Measurements from ENCODE around the gene PKD2.
A peak's percentile ranks its signal among the peaks of the same experiment; 100 is the strongest.

Gene PKD2

GRCh38 chr4:88007304-88008121 lies at the start of gene PKD2:
Gene PKD2 (plus strand): TSS chr4:88007635. CDS start chr4:88007734, 99 bp downstream.
- CTCF ChIA-PET, result no interaction called here
- TF ChIP-seq BHLHE40 (IDR thresholded peaks at IDR 0.05; ENCODE audit: borderline replicate concordance), result no peak
- TF ChIP-seq NFRKB (IDR thresholded peaks at IDR 0.05), result no peak
- TF ChIP-seq L3MBTL2 (conservative IDR thresholded peaks at IDR 0.05), result peak; percentile 45
- no peak for TF ChIP-seq LEF1 (IDR thresholded peaks at IDR 0.05; ENCODE audit: borderline replicate concordance)
- TF ChIP-seq FOXM1 (IDR thresholded peaks at IDR 0.05; ENCODE audit: borderline replicate concordance), result no peak
- POLR2A ChIA-PET, result no interaction called here
- DNase-seq (ENCODE audit: extremely low spot score), result peak; percentile 81

GRCh38 chr4:87961993-87962392 lies 45.4 kb upstream of the PKD2 start:
- ChIA-PET CTCF (interaction anchor here (0.5 to 1.0 kb wide), 2 partner anchors 12 to 1165 kb away, joined by 3 to 4 read pairs; no protein-coding TSS in a partner anchor), POLR2A (no interaction called here)
- no peak for TF ChIP-seq FOXM1 (IDR thresholded peaks at IDR 0.05; ENCODE audit: borderline replicate concordance)
- TF ChIP-seq TARDBP (IDR thresholded peaks at IDR 0.05), result no peak
- no peak for TF ChIP-seq PKNOX1 (IDR thresholded peaks at IDR 0.05)
- no peak for TF ChIP-seq ELF4 (IDR thresholded peaks at IDR 0.05)
- TF ChIP-seq FOXK2 (IDR thresholded peaks at IDR 0.05), result no peak
- TF ChIP-seq ARNT (IDR thresholded peaks at IDR 0.05), result no peak
- no peak for TF ChIP-seq SP1 (IDR thresholded peaks at IDR 0.05)
- no peak for TF ChIP-seq HDGF (IDR thresholded peaks at IDR 0.05; ENCODE audit: borderline replicate concordance)
- TF ChIP-seq FOXA1 (IDR thresholded peaks at IDR 0.05), result no peak
- no peak for TF ChIP-seq BHLHE40 (IDR thresholded peaks at IDR 0.05; ENCODE audit: borderline replicate concordance)
- no peak for TF ChIP-seq SUZ12 (IDR thresholded peaks at IDR 0.05)
- no peak for TF ChIP-seq LEF1 (IDR thresholded peaks at IDR 0.05; ENCODE audit: borderline replicate concordance)
- TF ChIP-seq L3MBTL2 (conservative IDR thresholded peaks at IDR 0.05), result no peak
- TF ChIP-seq ZNF384 (IDR thresholded peaks at IDR 0.05), result no peak
- TF ChIP-seq NFRKB (IDR thresholded peaks at IDR 0.05), result no peak
- DNase-seq (ENCODE audit: extremely low spot score), result no peak

- CTCF ChIA-PET, result interaction anchor here (0.6 to 1.0 kb wide), 2 partner anchors 11 to 109 kb away, joined by 3 to 4 read pairs; no protein-coding TSS in a partner anchor
- POLR2A ChIA-PET, result no interaction called here
- TF ChIP-seq FOXM1 (IDR thresholded peaks at IDR 0.05; ENCODE audit: borderline replicate concordance) (no peak), L3MBTL2 (conservative IDR thresholded peaks at IDR 0.05) (no peak)
- DNase-seq (ENCODE audit: extremely low spot score), result no peak
Observed at GRCh38 chr4:87962398-87963146, 44.9 kb upstream of the PKD2 start.

- CTCF ChIA-PET, result no interaction called here
- POLR2A ChIA-PET, result no interaction called here
- TF ChIP-seq ARNT (IDR thresholded peaks at IDR 0.05) (no peak), FOXK2 (IDR thresholded peaks at IDR 0.05) (no peak), L3MBTL2 (conservative IDR thresholded peaks at IDR 0.05) (no peak), HDGF (IDR thresholded peaks at IDR 0.05; ENCODE audit: borderline replicate concordance) (no peak)
- DNase-seq (ENCODE audit: extremely low spot score), result no peak
Observed at GRCh38 chr4:87965501-87965975, 41.9 kb upstream of the PKD2 start.

GRCh38 chr4:87966095-87966496 lies 41.3 kb upstream of the PKD2 start:
- DNase-seq (ENCODE audit: extremely low spot score), result no peak
- CTCF ChIA-PET, result no interaction called here
- TF ChIP-seq TARDBP (IDR thresholded peaks at IDR 0.05), result no peak
- TF ChIP-seq FOXK2 (IDR thresholded peaks at IDR 0.05), result no peak
- no peak for TF ChIP-seq FOXM1 (IDR thresholded peaks at IDR 0.05; ENCODE audit: borderline replicate concordance)
- no peak for TF ChIP-seq ZNF384 (IDR thresholded peaks at IDR 0.05)
- no peak for TF ChIP-seq PKNOX1 (IDR thresholded peaks at IDR 0.05)
- no peak for TF ChIP-seq SP1 (IDR thresholded peaks at IDR 0.05)
- no peak for TF ChIP-seq SUZ12 (IDR thresholded peaks at IDR 0.05)
- TF ChIP-seq ELF4 (IDR thresholded peaks at IDR 0.05), result no peak
- TF ChIP-seq BHLHE40 (IDR thresholded peaks at IDR 0.05; ENCODE audit: borderline replicate concordance), result no peak
- TF ChIP-seq ARNT (IDR thresholded peaks at IDR 0.05), result no peak
- TF ChIP-seq NFRKB (IDR thresholded peaks at IDR 0.05), result no peak
- TF ChIP-seq CTBP1 (IDR thresholded peaks at IDR 0.05; ENCODE audit: borderline replicate concordance), result no peak
- TF ChIP-seq LEF1 (IDR thresholded peaks at IDR 0.05; ENCODE audit: borderline replicate concordance), result no peak
- TF ChIP-seq HDGF (IDR thresholded peaks at IDR 0.05; ENCODE audit: borderline replicate concordance), result no peak
- no peak for TF ChIP-seq FOXA1 (IDR thresholded peaks at IDR 0.05)
- TF ChIP-seq L3MBTL2 (conservative IDR thresholded peaks at IDR 0.05), result no peak
- POLR2A ChIA-PET, result no interaction called here

GRCh38 chr4:87967193-87967592 lies 40.2 kb upstream of the PKD2 start:
- CTCF ChIA-PET, result no interaction called here
- no peak for DNase-seq (ENCODE audit: extremely low spot score)
- no peak for TF ChIP-seq SUZ12 (IDR thresholded peaks at IDR 0.05)
- TF ChIP-seq SP1 (IDR thresholded peaks at IDR 0.05), result no peak
- TF ChIP-seq NFRKB (IDR thresholded peaks at IDR 0.05), result no peak
- no peak for TF ChIP-seq FOXM1 (IDR thresholded peaks at IDR 0.05; ENCODE audit: borderline replicate concordance)
- no peak for TF ChIP-seq ARNT (IDR thresholded peaks at IDR 0.05)
- no peak for TF ChIP-seq PKNOX1 (IDR thresholded peaks at IDR 0.05)
- no peak for TF ChIP-seq BHLHE40 (IDR thresholded peaks at IDR 0.05; ENCODE audit: borderline replicate concordance)
- no peak for TF ChIP-seq CTBP1 (IDR thresholded peaks at IDR 0.05; ENCODE audit: borderline replicate concordance)
- TF ChIP-seq HDGF (IDR thresholded peaks at IDR 0.05; ENCODE audit: borderline replicate concordance), result no peak
- TF ChIP-seq FOXA1 (IDR thresholded peaks at IDR 0.05), result no peak
- no peak for TF ChIP-seq FOXK2 (IDR thresholded peaks at IDR 0.05)
- TF ChIP-seq LEF1 (IDR thresholded peaks at IDR 0.05; ENCODE audit: borderline replicate concordance), result no peak
- no peak for TF ChIP-seq TARDBP (IDR thresholded peaks at IDR 0.05)
- POLR2A ChIA-PET, result no interaction called here
